H9 (cell line): ENCODE data around the gene NINL. TPM values are rescaled to one million over a fixed set of nuclear protein-coding genes. Genes with fewer than 3 reads are reported as not detected.

Source experiments
- DNase-seq: peaks from one replicate; pipeline ENCODE4 v3.0.0-alpha.2; 2017
- H2AFZ ChIP-seq: one replicate; pipeline ENCODE4 v1.6.1; 2013; ENCODE audit warnings: mild to moderate bottlenecking, low read length, control low read depth, moderate library complexity
- H2AK5ac ChIP-seq: 2 replicates; pipeline ENCODE4 v1.6.1; 2013; ENCODE audit warnings: low read length, control low read depth, mixed read lengths; ENCODE audit not compliant: insufficient read length
- H2BK120ac ChIP-seq: one replicate; pipeline ENCODE4 v1.6.1; 2013; ENCODE audit warnings: low read depth, mild to moderate bottlenecking, low read length, control low read depth, inconsistent platforms; ENCODE audit not compliant: poor library complexity, severe bottlenecking
- H2BK12ac ChIP-seq: 2 replicates; pipeline ENCODE4 v1.6.1; 2013; ENCODE audit warnings: low read length, control low read depth, mixed read lengths, low read depth; ENCODE audit not compliant: insufficient read length
- H2BK15ac ChIP-seq: 2 replicates; pipeline ENCODE4 v1.6.1; 2013; ENCODE audit warnings: low read depth, low read length, control low read depth
- H2BK20ac ChIP-seq: one replicate; pipeline ENCODE4 v1.6.1; 2013; ENCODE audit warnings: low read depth, mild to moderate bottlenecking, low read length, control low read depth, inconsistent platforms; ENCODE audit not compliant: poor library complexity, severe bottlenecking
- H2BK5ac ChIP-seq: 2 replicates; pipeline ENCODE4 v1.6.1; 2013; ENCODE audit warnings: low read length, control low read depth, mixed read lengths; ENCODE audit not compliant: insufficient read length
- H3K14ac ChIP-seq: 2 replicates; pipeline ENCODE4 v1.6.1; 2013; ENCODE audit warnings: low read length, control low read depth; ENCODE audit not compliant: insufficient read depth
- H3K18ac ChIP-seq: 2 replicates; pipeline ENCODE4 v1.6.1; 2013; ENCODE audit warnings: low read depth, mild to moderate bottlenecking, mixed read lengths, low read length, control low read depth; ENCODE audit not compliant: insufficient read length
- H3K23ac ChIP-seq: 2 replicates; pipeline ENCODE4 v1.6.1; 2013; ENCODE audit warnings: low read length, control low read depth, mixed read lengths, low read depth; ENCODE audit not compliant: insufficient read length
- H3K23me2 ChIP-seq: 2 replicates; pipeline ENCODE4 v1.6.1; 2013; ENCODE audit warnings: low read depth, mild to moderate bottlenecking, mixed read lengths, low read length, control low read depth; ENCODE audit not compliant: insufficient read length, poor library complexity, severe bottlenecking
- H3K27ac ChIP-seq: 2 replicates; pipeline ENCODE4 v1.5.1; 2013; ENCODE audit warnings: low read length, control low read depth, mixed read lengths, low read depth; ENCODE audit not compliant: insufficient read length
- H3K27me3 ChIP-seq: 2 replicates; pipeline ENCODE4 v1.6.1; 2013; ENCODE audit warnings: low read length, control low read depth, inconsistent platforms; ENCODE audit not compliant: insufficient read depth
- H3K4ac ChIP-seq: 2 replicates; pipeline ENCODE4 v1.6.1; 2013; ENCODE audit warnings: low read depth, mild to moderate bottlenecking, control low read depth, inconsistent platforms, low read length, moderate library complexity
- H3K4me1 ChIP-seq: 2 replicates; pipeline ENCODE4 v1.6.1; 2013; ENCODE audit warnings: low read length, control low read depth, inconsistent platforms; ENCODE audit not compliant: insufficient read depth
- H3K4me2 ChIP-seq: 2 replicates; pipeline ENCODE4 v1.6.1; 2013; ENCODE audit warnings: low read length, control low read depth, mixed read lengths; ENCODE audit not compliant: insufficient read length, insufficient read depth
- H3K56ac ChIP-seq: 2 replicates; pipeline ENCODE4 v1.6.1; 2013; ENCODE audit warnings: low read depth, mild to moderate bottlenecking, mixed read lengths, low read length, control low read depth; ENCODE audit not compliant: insufficient read length
- H3K79me1 ChIP-seq: 2 replicates; pipeline ENCODE4 v1.6.1; 2013; ENCODE audit warnings: low read depth, mild to moderate bottlenecking, moderate library complexity, low read length, control low read depth, inconsistent platforms; ENCODE audit not compliant: insufficient read depth, poor library complexity, severe bottlenecking
- H3K79me2 ChIP-seq: 2 replicates; pipeline ENCODE4 v1.6.1; 2013; ENCODE audit warnings: low read length, control low read depth, inconsistent platforms; ENCODE audit not compliant: insufficient read depth
- H3K9ac ChIP-seq: 2 replicates; pipeline ENCODE4 v1.6.1; 2013; ENCODE audit warnings: low read length, control low read depth, mixed read lengths; ENCODE audit not compliant: insufficient read length; ENCODE audit errors: extremely low read depth
- H3K9me3 ChIP-seq: one replicate; pipeline ENCODE4 v1.6.1; 2013; ENCODE audit warnings: low read depth, low read length, inconsistent platforms; ENCODE audit not compliant: control insufficient read depth
- H3T11ph ChIP-seq: one replicate; pipeline ENCODE4 v1.6.1; 2013; ENCODE audit warnings: mild to moderate bottlenecking, low read length, control low read depth, inconsistent platforms
- H4K20me1 ChIP-seq: one replicate; pipeline ENCODE4 v1.6.1; 2013; ENCODE audit not compliant: control insufficient read depth, insufficient read length, insufficient read depth
- H4K5ac ChIP-seq: 2 replicates; pipeline ENCODE4 v1.6.1; 2013; ENCODE audit warnings: low read depth, mild to moderate bottlenecking, mixed read lengths, low read length, control low read depth; ENCODE audit not compliant: insufficient read length
- H4K8ac ChIP-seq: replicated peaks from 2 replicates; pipeline ENCODE4 v1.6.1; 2013; ENCODE audit warnings: low read length, control low read depth, mixed read lengths, low read depth; ENCODE audit not compliant: insufficient read length
- H4K91ac ChIP-seq: 2 replicates; pipeline ENCODE4 v1.6.1; 2013; ENCODE audit warnings: low read depth, mild to moderate bottlenecking, moderate library complexity, mixed read lengths, low read length, control low read depth; ENCODE audit not compliant: insufficient read length
- H3K27ac Mint-ChIP-seq, 3 experiments: 2 replicates in 2 of 3; 3 replicates in 1 of 3; pipeline ENCODE4 v1.8.0; 2020 to 2021; ENCODE audit warnings: mixed read lengths in 3 of 3, mild to moderate bottlenecking in 1 of 3, moderate library complexity in 1 of 3
- H3K27me3 Mint-ChIP-seq: 2 replicates; pipeline ENCODE4 v1.8.0; 2021; ENCODE audit warnings: low read depth, mild to moderate bottlenecking, moderate library complexity, mixed read lengths
- H3K36me3 Mint-ChIP-seq, 3 experiments: 2 replicates in 2 of 3; 3 replicates in 1 of 3; pipeline ENCODE4 v1.8.0; 2020 to 2021; ENCODE audit warnings: low read depth in 3 of 3, mixed read lengths in 3 of 3; ENCODE audit not compliant: insufficient read depth in 1 of 3
- H3K4me1 Mint-ChIP-seq, 2 experiments: 2 replicates each; pipeline ENCODE4 v1.8.0; 2020; ENCODE audit warnings: mixed read lengths in 2 of 2
- H3K4me3 Mint-ChIP-seq, 2 experiments: 2 replicates in 1 of 2; 3 replicates in 1 of 2; pipeline ENCODE4 v1.8.0; 2020 to 2021; ENCODE audit warnings: mild to moderate bottlenecking in 2 of 2, mixed read lengths in 2 of 2, moderate library complexity in 1 of 2
- H3K9me3 Mint-ChIP-seq, 2 experiments: 2 replicates in 1 of 2; 3 replicates in 1 of 2; pipeline ENCODE4 v1.8.0; 2020; ENCODE audit warnings: mild to moderate bottlenecking in 2 of 2, mixed read lengths in 2 of 2, moderate library complexity in 1 of 2
- WGBS: extraction: QIAGEN DNeasy Blood & Tissue Kit; methylation state at CpG from one replicate; pipeline ENCODE4 v1.1.7; 2013; ENCODE audit warnings: missing lambda C conversion rate, low lambda C conversion rate, mixed read lengths; ENCODE audit not compliant: insufficient read length; ENCODE audit errors: extremely low coverage; 5-methylcytosine and 5-hydroxymethylcytosine counted together
- total RNA-seq: library from RNA; stranded (reverse); gene quantifications from 2 replicates; pipeline ENCODE4 v1.2.1, GENCODE V29; 2021
- TF ChIP-seq, protein P1 (sequence below): fragments of 200-600 bp; sonication (generic); conservative IDR thresholded peaks from 3 replicates; pipeline ENCODE4 v1.8.0; 2021; ENCODE audit warnings: antibody characterized with exemption, mild to moderate bottlenecking

Gene NINL
- total RNA-seq, 1 experiment from 2014 or later = 34.3 TPM

DNA sequence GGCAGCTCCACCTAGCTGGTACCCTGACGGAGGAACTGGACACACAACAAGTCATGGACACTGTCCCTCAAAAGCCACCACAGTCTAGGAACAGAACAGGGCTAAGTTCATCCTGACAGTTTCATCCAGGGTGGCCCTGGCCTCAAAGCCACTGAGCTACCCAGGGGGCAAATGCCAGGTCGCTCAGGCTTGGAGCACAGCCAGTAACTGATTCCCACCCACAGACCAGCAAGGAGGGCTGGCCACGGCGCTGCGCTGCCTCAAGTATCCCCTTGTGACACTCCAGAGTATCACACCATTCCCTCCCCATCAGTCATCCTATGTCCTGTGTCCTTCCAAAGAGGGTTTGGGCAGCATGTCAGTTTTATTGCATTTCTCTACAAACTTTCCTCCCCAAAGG lies 105.7 kb downstream of the NINL start:
- Histone ChIP-seq H3T11ph (no peak overlapping the region), H2AFZ (no peak overlapping the region), H3K23me2 (no peaks in the 10 kb centered on the region), H3K56ac (no peak overlapping the region), H2AK5ac (no peak overlapping the region), H2BK5ac (no peak overlapping the region), H3K4me1 (no peaks in the 10 kb centered on the region), H2BK15ac (no peak overlapping the region), H2BK12ac (no peak overlapping the region), H3K4ac (no peak overlapping the region), H3K14ac (no peak overlapping the region), H4K5ac (no peak overlapping the region), H4K8ac (no peak overlapping the region), H3K79me1 (no peaks in the 10 kb centered on the region), H2BK20ac (no peak overlapping the region), H3K27ac (no peak overlapping the region), H3K79me2 (no peaks in the 10 kb centered on the region), H3K27me3 (no peaks in the 10 kb centered on the region), H3K18ac (no peak overlapping the region), H3K9ac (no peak overlapping the region), H3K9me3 (no peaks in the 10 kb centered on the region), H3K23ac (no peak overlapping the region), H2BK120ac (no peak overlapping the region), H4K91ac (no peak overlapping the region), H4K20me1 (no peaks in the 10 kb centered on the region), H3K4me2 (no peak overlapping the region)
- Mint-ChIP-seq H3K4me3 (no peak overlapping the region), H3K36me3 (peaks cover 48 to 69% (median 68%) of the 10 kb centered on the region in 3 experiments), H3K27me3 (no peaks in the 10 kb centered on the region), H3K4me1 (peaks cover 0 to 7% of the 10 kb centered on the region in 2 experiments; a peak in 2 of 4 replicates), H3K27ac (no peak overlapping the region), H3K9me3 (no peaks in the 10 kb centered on the region; a peak in 1 of 5 replicates)
- WGBS = no CpG with 5 or more reads among the region's 5 CpGs
- no peak for DNase-seq
- TF ChIP-seq, protein P1, sequence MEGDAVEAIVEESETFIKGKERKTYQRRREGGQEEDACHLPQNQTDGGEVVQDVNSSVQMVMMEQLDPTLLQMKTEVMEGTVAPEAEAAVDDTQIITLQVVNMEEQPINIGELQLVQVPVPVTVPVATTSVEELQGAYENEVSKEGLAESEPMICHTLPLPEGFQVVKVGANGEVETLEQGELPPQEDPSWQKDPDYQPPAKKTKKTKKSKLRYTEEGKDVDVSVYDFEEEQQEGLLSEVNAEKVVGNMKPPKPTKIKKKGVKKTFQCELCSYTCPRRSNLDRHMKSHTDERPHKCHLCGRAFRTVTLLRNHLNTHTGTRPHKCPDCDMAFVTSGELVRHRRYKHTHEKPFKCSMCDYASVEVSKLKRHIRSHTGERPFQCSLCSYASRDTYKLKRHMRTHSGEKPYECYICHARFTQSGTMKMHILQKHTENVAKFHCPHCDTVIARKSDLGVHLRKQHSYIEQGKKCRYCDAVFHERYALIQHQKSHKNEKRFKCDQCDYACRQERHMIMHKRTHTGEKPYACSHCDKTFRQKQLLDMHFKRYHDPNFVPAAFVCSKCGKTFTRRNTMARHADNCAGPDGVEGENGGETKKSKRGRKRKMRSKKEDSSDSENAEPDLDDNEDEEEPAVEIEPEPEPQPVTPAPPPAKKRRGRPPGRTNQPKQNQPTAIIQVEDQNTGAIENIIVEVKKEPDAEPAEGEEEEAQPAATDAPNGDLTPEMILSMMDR = no peak
